H7 (cell line): ENCODE data around the gene CPNE4. TPM values are rescaled to one million over a fixed set of nuclear protein-coding genes. Genes with fewer than 3 reads are reported as not detected.

Experiments
- DNase-seq: peaks from one replicate; pipeline ENCODE4 v3.0.0; 2012
- H3K27me3 ChIP-seq: 2 replicates; pipeline ENCODE4 v1.6.0; 2011; ENCODE audit warnings: mild to moderate bottlenecking, low read length; ENCODE audit not compliant: control insufficient read depth, insufficient read depth
- H3K36me3 ChIP-seq: replicated peaks from 2 replicates; pipeline ENCODE4 v1.5.1; 2011; ENCODE audit warnings: low read length; ENCODE audit not compliant: control insufficient read depth, insufficient read depth
- H3K4me3 ChIP-seq: 2 replicates; pipeline ENCODE4 v1.5.1; 2011; ENCODE audit warnings: low read depth, mild to moderate bottlenecking, control low read depth, low read length, moderate library complexity; ENCODE audit not compliant: insufficient read depth
- total RNA-seq: library from RNA; depleted of rRNA; stranded (reverse); fragments of >200 nt; shearing (Covaris generic); gene quantifications from 2 replicates; pipeline ENCODE4 v1.2.3, GENCODE V29; 2014

Gene CPNE4
- total RNA-seq, 1 experiment from 2014 or later: 0.83 TPM

- no peaks in the 10 kb centered on the region for H3K36me3 ChIP-seq
- H3K27me3 ChIP-seq: no peaks in the 10 kb centered on the region
- DNase-seq: no peak
- H3K4me3 ChIP-seq: no peak overlapping the region
Observed at GRCh38 chr3:131616719-131617118, 418.1 kb downstream of the CPNE4 start.

DNA sequence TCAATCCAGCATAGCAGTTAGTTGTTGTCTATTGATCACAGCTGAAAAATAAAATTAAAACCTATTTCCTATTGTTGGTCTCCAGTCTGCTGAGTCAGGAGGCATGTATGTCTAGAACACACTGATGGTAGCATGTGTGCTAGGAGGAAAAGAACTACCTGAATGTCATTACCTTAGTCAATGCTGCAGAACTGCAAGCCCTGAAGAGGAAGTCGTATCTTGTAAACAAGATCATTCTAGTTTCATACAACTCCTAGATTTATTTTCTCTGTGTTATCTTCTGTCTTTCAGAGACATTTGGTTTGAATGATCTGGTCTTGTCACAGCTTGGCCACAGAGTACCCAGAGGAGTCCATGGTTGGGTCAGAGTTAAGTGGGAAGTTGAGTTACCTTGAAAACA, 422.1 kb downstream of the CPNE4 start:
- H3K36me3 ChIP-seq: no peaks in the 10 kb centered on the region
- H3K27me3 ChIP-seq: no peaks in the 10 kb centered on the region
- H3K4me3 ChIP-seq: no peak overlapping the region
- no peak for DNase-seq

DNA sequence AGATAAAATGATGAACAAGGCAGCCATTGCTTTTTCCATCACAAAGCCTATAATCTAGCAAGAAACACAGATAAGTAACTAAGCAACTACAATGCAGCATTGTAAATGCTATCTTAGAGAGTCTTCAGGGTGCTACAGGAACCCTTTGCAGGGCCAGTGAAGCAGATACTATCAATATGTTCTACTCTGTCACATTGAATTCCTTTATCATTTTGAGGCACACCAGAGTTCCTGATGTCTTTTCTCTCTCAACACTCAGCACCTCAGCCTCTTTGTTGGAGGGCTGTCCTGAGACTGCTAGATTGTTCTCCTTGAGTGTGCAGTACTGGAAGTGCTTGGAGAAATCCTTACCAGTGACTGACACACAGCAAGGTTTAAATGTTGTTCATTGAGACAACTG, 424.6 kb downstream of the CPNE4 start:
- Histone ChIP-seq H3K4me3 (no peak overlapping the region), H3K36me3 (no peaks in the 10 kb centered on the region), H3K27me3 (no peaks in the 10 kb centered on the region)
- no peak for DNase-seq

- H3K27me3 ChIP-seq: no peaks in the 10 kb centered on the region
- H3K4me3 ChIP-seq: no peak overlapping the region
- DNase-seq: no peak
Observed at GRCh38 chr3:131608741-131609140, 426.1 kb downstream of the CPNE4 start.

GRCh38 chr3:131608296-131608695, 426.5 kb downstream of the CPNE4 start:
- Histone ChIP-seq H3K36me3 (no peaks in the 10 kb centered on the region), H3K27me3 (no peaks in the 10 kb centered on the region), H3K4me3 (no peak overlapping the region)
- no peak for DNase-seq

More at GRCh38 chr3:131608741-131609140, 426.1 kb downstream of the CPNE4 start:
- H3K36me3 ChIP-seq: no peaks in the 10 kb centered on the region

GRCh38 chr3:131605916-131606315, 428.9 kb downstream of the CPNE4 start:
- no peaks in the 10 kb centered on the region for H3K27me3 ChIP-seq
- H3K36me3 ChIP-seq: no peaks in the 10 kb centered on the region
- no peak for DNase-seq
- no peak overlapping the region for H3K4me3 ChIP-seq

DNA sequence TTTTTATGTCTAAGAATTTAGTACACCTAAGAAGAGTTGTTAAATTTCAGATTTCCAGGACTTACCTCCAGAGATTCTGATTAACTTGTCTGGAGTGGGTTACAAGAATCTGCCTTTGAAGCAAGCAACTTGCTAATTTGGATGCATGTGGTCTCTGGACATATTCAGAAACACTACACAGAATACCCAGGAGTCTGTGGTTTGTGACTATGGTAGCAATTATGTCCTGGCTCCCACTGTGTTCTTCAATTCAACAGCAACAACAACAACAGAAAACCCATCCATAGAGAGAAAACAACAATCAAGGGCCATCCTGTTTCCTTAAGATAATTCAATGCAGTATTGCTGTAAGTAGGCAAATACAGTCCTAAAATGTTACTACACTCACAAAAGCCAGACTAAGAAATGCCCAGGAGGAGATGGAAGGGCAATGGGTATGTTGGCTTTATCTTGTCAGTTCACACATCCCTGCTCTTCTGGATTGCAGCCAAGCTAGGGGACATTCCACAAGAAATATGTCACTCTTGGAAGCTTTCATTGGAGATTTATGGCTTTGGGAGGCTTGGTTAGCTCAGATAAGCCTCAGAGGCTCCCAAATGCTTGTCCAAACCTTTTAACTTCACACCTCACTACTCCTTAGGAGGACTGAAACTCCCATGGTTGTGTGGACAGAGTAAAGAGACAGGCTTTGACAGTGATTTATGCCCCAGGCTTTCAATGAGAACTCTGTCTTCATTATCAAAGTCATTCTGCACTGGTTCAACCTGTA, 432.6 kb downstream of the CPNE4 start:
- Histone ChIP-seq H3K4me3 (no peak overlapping the region), H3K27me3 (no peaks in the 10 kb centered on the region), H3K36me3 (no peaks in the 10 kb centered on the region)
- no peak for DNase-seq

- Histone ChIP-seq H3K4me3 (no peak overlapping the region), H3K36me3 (no peaks in the 10 kb centered on the region), H3K27me3 (no peaks in the 10 kb centered on the region)
- no peak for DNase-seq
Observed at GRCh38 chr3:131597816-131598215, 437.0 kb downstream of the CPNE4 start.

DNA sequence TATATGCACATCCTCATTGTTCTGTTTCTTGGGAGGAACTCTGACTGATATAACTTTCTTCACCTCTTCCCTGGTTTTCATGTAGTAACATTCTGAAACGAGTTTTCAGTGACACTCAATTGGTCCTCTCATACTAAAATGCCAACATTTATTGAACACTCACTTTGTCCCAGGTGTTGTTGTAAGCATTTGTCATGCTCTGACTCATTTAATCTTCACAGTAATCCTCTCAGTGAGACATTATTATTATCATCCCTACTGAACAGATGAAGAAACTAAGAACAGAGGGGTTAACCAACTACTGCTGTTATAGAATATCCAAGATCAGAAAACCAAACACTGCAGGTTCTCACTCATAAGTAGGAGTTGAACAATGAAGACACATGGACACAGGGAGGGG, 437.9 kb downstream of the CPNE4 start:
- DNase-seq: no peak
- Histone ChIP-seq H3K36me3 (no peaks in the 10 kb centered on the region), H3K4me3 (no peak overlapping the region), H3K27me3 (no peaks in the 10 kb centered on the region)

GRCh38 chr3:131591394-131592014, 443.3 kb downstream of the CPNE4 start:
- H3K4me3 ChIP-seq: no peak overlapping the region
- H3K27me3 ChIP-seq: no peaks in the 10 kb centered on the region
- H3K36me3 ChIP-seq: no peaks in the 10 kb centered on the region
- no peak for DNase-seq

- no peaks in the 10 kb centered on the region for H3K36me3 ChIP-seq
- no peaks in the 10 kb centered on the region for H3K27me3 ChIP-seq
- no peak for DNase-seq
- no peak overlapping the region for H3K4me3 ChIP-seq
Observed at GRCh38 chr3:131586277-131586676, 448.5 kb downstream of the CPNE4 start.

GRCh38 chr3:131582438-131582837, 452.4 kb downstream of the CPNE4 start:
- Histone ChIP-seq H3K4me3 (no peak overlapping the region), H3K27me3 (no peaks in the 10 kb centered on the region), H3K36me3 (no peaks in the 10 kb centered on the region)
- no peak for DNase-seq

- no peaks in the 10 kb centered on the region for H3K36me3 ChIP-seq
- no peaks in the 10 kb centered on the region for H3K27me3 ChIP-seq
- no peak overlapping the region for H3K4me3 ChIP-seq
- DNase-seq: peak; percentile 7
Observed at GRCh38 chr3:131568460-131568859, 466.4 kb downstream of the CPNE4 start.

GRCh38 chr3:131564812-131565211, 470.0 kb downstream of the CPNE4 start:
- H3K4me3 ChIP-seq: no peak overlapping the region
- no peaks in the 10 kb centered on the region for H3K36me3 ChIP-seq
- no peak for DNase-seq
- no peaks in the 10 kb centered on the region for H3K27me3 ChIP-seq

DNA sequence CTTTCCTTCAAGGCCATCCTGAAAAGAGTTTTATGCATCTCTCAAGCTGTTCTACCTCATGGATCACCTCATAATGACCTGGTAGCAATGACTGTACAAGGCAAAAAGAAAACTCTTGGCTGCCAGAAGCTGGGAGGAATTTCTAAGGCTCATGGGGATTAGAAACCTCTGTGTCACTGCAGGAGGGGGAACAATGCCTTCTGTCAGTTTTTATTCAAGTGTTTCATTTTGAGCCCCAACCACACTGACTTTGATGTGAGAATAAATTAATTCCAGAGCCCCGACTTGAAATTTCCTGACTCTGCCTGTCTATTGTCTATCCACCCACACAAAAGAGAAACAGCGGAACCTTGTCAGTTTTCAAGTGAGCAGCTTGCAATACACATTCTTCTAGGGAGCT, 473.3 kb downstream of the CPNE4 start:
- no peak for DNase-seq
- Histone ChIP-seq H3K4me3 (no peak overlapping the region), H3K36me3 (no peaks in the 10 kb centered on the region), H3K27me3 (no peaks in the 10 kb centered on the region)
